Effector memory CD4-positive, alpha-beta T cell (primary cell): ENCODE data around the gene PARM1.

Experiments
- DNase-seq, 3 donors: peaks; one replicate each; pipeline ENCODE4 v3.0.0-alpha.2; 2020
- H3K27ac ChIP-seq: 2 replicates; pipeline ENCODE4 v1.7.0; 2013; ENCODE audit warnings: mild to moderate bottlenecking, low read length, moderate library complexity; ENCODE audit not compliant: insufficient read depth, poor library complexity, severe bottlenecking
- H3K27me3 ChIP-seq: replicated peaks from 2 replicates; pipeline ENCODE4 v1.7.0; 2013; ENCODE audit warnings: mild to moderate bottlenecking, low read length; ENCODE audit not compliant: insufficient read depth, control insufficient read depth, poor library complexity, severe bottlenecking
- H3K36me3 ChIP-seq: 2 replicates; pipeline ENCODE4 v1.7.0; 2013; ENCODE audit warnings: mild to moderate bottlenecking, low read length, moderate library complexity; ENCODE audit not compliant: control insufficient read depth, insufficient read depth
- H3K4me1 ChIP-seq: 2 replicates; pipeline ENCODE4 v1.7.0; 2013; ENCODE audit warnings: low read length, mild to moderate bottlenecking; ENCODE audit not compliant: control insufficient read depth, insufficient read depth, poor library complexity, severe bottlenecking
- H3K4me3 ChIP-seq: 2 replicates; pipeline ENCODE4 v1.7.0; 2013; ENCODE audit warnings: low read length, low read depth, mild to moderate bottlenecking; ENCODE audit not compliant: insufficient read depth, poor library complexity, severe bottlenecking
- H3K9me3 ChIP-seq: 2 replicates; pipeline ENCODE4 v1.7.0; 2013; ENCODE audit warnings: mild to moderate bottlenecking, low read length, moderate library complexity; ENCODE audit not compliant: control insufficient read depth

Gene PARM1

GRCh38 chr4:75057369-75057768 is 124.5 kb downstream of the PARM1 start:
- H3K4me3 ChIP-seq: no peak overlapping the region
- no peak for DNase-seq
- no peaks in the 10 kb centered on the region for H3K36me3 ChIP-seq
- H3K27ac ChIP-seq: no peak overlapping the region
- no peaks in the 10 kb centered on the region for H3K4me1 ChIP-seq
- no peaks in the 10 kb centered on the region for H3K9me3 ChIP-seq
- no peaks in the 10 kb centered on the region for H3K27me3 ChIP-seq

GRCh38 chr4:75058486-75058885 is 125.6 kb downstream of the PARM1 start:
- Histone ChIP-seq H3K4me1 (no peaks in the 10 kb centered on the region), H3K9me3 (no peaks in the 10 kb centered on the region), H3K27ac (no peak overlapping the region), H3K36me3 (no peaks in the 10 kb centered on the region), H3K4me3 (no peak overlapping the region), H3K27me3 (no peaks in the 10 kb centered on the region)
- no peak for DNase-seq

GRCh38 chr4:75063433-75063832 is 130.5 kb downstream of the PARM1 start:
- no peaks in the 10 kb centered on the region for H3K27me3 ChIP-seq
- H3K36me3 ChIP-seq: no peaks in the 10 kb centered on the region
- H3K9me3 ChIP-seq: no peaks in the 10 kb centered on the region
- no peak for DNase-seq
- no peaks in the 10 kb centered on the region for H3K4me1 ChIP-seq
- no peak overlapping the region for H3K27ac ChIP-seq
- H3K4me3 ChIP-seq: no peak overlapping the region

DNA sequence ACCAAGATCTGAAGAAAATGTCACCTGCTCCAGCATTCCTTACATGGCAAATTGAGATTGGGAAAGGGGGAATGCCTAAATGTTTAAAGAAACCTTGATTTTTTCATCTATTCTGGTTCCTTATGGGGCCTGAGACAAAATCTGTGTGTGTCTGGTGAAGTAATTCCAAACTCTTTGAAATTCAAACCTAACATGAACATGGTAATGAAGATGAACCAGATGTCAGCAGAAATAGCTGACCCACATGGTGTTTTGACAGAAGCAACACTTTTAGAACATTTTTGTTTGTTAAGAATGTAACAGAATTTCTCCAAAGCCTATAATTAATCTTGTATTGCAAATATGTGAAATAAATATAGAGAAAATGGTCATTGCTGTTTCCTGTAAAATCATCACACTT is 133.0 kb downstream of the PARM1 start:
- no peaks in the 10 kb centered on the region for H3K4me1 ChIP-seq
- no peak for DNase-seq
- H3K27me3 ChIP-seq: no peaks in the 10 kb centered on the region
- no peak overlapping the region for H3K27ac ChIP-seq
- no peaks in the 10 kb centered on the region for H3K36me3 ChIP-seq
- no peaks in the 10 kb centered on the region for H3K9me3 ChIP-seq
- no peak overlapping the region for H3K4me3 ChIP-seq

GRCh38 chr4:75069493-75070074 is 136.7 kb downstream of the PARM1 start:
- Histone ChIP-seq H3K4me1 (no peaks in the 10 kb centered on the region), H3K9me3 (no peaks in the 10 kb centered on the region), H3K27me3 (no peaks in the 10 kb centered on the region), H3K36me3 (no peaks in the 10 kb centered on the region), H3K4me3 (no peak overlapping the region), H3K27ac (no peak overlapping the region)
- DNase-seq: no peak

GRCh38 chr4:75071317-75071716 is 138.4 kb downstream of the PARM1 start:
- no peaks in the 10 kb centered on the region for H3K9me3 ChIP-seq
- no peak for DNase-seq
- no peak overlapping the region for H3K4me3 ChIP-seq
- no peaks in the 10 kb centered on the region for H3K4me1 ChIP-seq
- no peaks in the 10 kb centered on the region for H3K36me3 ChIP-seq
- H3K27me3 ChIP-seq: no peaks in the 10 kb centered on the region
- no peak overlapping the region for H3K27ac ChIP-seq

DNA sequence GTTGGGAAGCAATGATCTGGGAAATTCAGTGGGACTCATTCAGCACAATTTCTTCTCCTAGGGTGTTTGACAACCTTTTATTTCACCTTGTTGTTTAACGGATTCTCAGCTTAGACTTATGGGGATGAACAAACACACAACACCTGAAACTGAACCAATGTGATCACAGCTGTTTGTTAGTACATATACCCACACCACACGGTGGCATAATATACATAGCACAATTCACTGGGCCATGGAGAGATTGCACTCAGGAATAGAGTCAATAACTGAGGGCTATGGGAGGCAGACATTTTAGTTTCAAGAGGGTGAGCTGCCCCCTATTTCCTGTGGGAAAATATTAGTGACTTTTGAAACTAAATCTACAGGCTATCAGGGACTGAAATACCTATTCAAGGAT is 148.0 kb downstream of the PARM1 start:
- H3K27me3 ChIP-seq: no peaks in the 10 kb centered on the region
- no peak overlapping the region for H3K4me3 ChIP-seq
- DNase-seq: no peak
- H3K27ac ChIP-seq: no peak overlapping the region
- H3K36me3 ChIP-seq: no peaks in the 10 kb centered on the region
- no peaks in the 10 kb centered on the region for H3K9me3 ChIP-seq
- no peaks in the 10 kb centered on the region for H3K4me1 ChIP-seq

- H3K9me3 ChIP-seq: no peaks in the 10 kb centered on the region
- no peak for DNase-seq
- no peaks in the 10 kb centered on the region for H3K4me1 ChIP-seq
- H3K27ac ChIP-seq: no peak overlapping the region
- no peaks in the 10 kb centered on the region for H3K36me3 ChIP-seq
- no peak overlapping the region for H3K4me3 ChIP-seq
- no peaks in the 10 kb centered on the region for H3K27me3 ChIP-seq
Observed at GRCh38 chr4:75081561-75081960, 148.6 kb downstream of the PARM1 start.

DNA sequence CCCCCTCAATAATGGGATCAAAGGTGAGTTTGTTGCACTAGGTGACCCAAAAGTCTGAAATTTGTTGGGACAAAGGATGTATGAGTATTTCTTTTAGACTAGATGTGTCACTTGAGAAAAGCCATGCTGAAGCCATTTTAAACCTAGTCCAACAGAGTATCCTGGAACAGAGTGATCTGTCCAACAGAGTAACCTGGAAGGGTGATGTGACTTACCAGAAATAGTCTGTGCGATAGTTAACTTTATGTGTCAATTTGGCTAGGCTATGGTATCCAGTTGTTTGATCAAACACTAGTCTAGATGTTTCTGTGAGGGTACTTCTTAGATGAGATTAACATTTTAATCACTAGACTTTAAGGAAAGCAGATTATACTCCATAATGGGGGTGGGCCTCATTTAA is 154.5 kb downstream of the PARM1 start:
- DNase-seq: no peak
- Histone ChIP-seq H3K4me1 (no peaks in the 10 kb centered on the region), H3K27ac (no peak overlapping the region), H3K27me3 (no peaks in the 10 kb centered on the region), H3K4me3 (no peak overlapping the region), H3K36me3 (no peaks in the 10 kb centered on the region), H3K9me3 (no peaks in the 10 kb centered on the region)

- DNase-seq: no peak
- Histone ChIP-seq H3K4me3 (no peak overlapping the region), H3K27me3 (no peaks in the 10 kb centered on the region), H3K36me3 (no peaks in the 10 kb centered on the region), H3K27ac (no peak overlapping the region), H3K9me3 (no peaks in the 10 kb centered on the region), H3K4me1 (no peaks in the 10 kb centered on the region)
Observed at GRCh38 chr4:75087865-75088264, 154.9 kb downstream of the PARM1 start.

DNA sequence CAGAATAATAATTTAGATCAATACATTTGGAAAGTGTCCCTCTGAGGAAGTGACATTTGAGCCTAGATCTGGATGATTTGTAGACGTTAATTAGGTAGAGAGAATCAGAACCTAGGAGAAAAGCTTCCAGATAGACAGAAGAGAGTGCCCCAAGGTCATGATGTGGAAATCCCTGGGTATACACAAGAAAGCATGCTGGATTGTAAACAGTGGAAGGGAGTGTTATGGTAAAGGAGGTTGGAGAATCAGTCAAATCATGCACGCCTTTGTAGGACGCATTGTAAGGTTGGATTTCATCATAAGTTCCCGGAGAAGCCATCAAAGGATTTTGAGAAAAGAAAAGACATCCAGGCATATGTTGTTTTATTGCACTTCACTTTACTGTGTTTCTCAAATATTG is 156.3 kb downstream of the PARM1 start:
- no peak for DNase-seq
- Histone ChIP-seq H3K4me3 (no peak overlapping the region), H3K9me3 (no peaks in the 10 kb centered on the region), H3K36me3 (no peaks in the 10 kb centered on the region), H3K27me3 (no peaks in the 10 kb centered on the region), H3K4me1 (no peaks in the 10 kb centered on the region), H3K27ac (no peak overlapping the region)
